GM19035 (cell line): Measurements from ENCODE around the gene MGAM2.

ENCODE experiments used
- ATAC-seq: cut with Tn5 transposase; IDR thresholded peaks from one replicate; pipeline ENCODE4 v1.9.1; 2021; ENCODE audit not compliant: unreplicated experiment

MGAM2 gene

GRCh38 chr7:142175594-142175993, 64.1 kb downstream of the MGAM2 start:
- ATAC-seq: no peak

- ATAC-seq: no peak
These were observed 65.4 kb downstream of the MGAM2 start for GRCh38 chr7:142176901-142177300.

GRCh38 chr7:142177869-142178268, 66.4 kb downstream of the MGAM2 start:
- no peak for ATAC-seq

GRCh38 chr7:142180426-142180825, 68.9 kb downstream of the MGAM2 start:
- no peak for ATAC-seq

- no peak for ATAC-seq
These were observed 69.7 kb downstream of the MGAM2 start for GRCh38 chr7:142181211-142181610.

- ATAC-seq: no peak
These were observed 70.4 kb downstream of the MGAM2 start for GRCh38 chr7:142181966-142182365.

GRCh38 chr7:142185069-142185468, 73.6 kb downstream of the MGAM2 start:
- ATAC-seq: no peak

- no peak for ATAC-seq
These were observed 74.3 kb downstream of the MGAM2 start for GRCh38 chr7:142185801-142186200.

GRCh38 chr7:142188154-142188553, 76.6 kb downstream of the MGAM2 start:
- no peak for ATAC-seq

GRCh38 chr7:142188846-142189245, 77.3 kb downstream of the MGAM2 start:
- ATAC-seq: no peak

- ATAC-seq: no peak
These were observed 82.7 kb downstream of the MGAM2 start for GRCh38 chr7:142194201-142194600.

GRCh38 chr7:142196066-142196840, 84.7 kb downstream of the MGAM2 start:
- ATAC-seq: no peak

- ATAC-seq: no peak
These were observed 88.7 kb downstream of the MGAM2 start for GRCh38 chr7:142200206-142200605.

GRCh38 chr7:142228537-142229104, 117.1 kb downstream of the MGAM2 start:
- ATAC-seq: no peak

GRCh38 chr7:142231716-142232115, 120.2 kb downstream of the MGAM2 start:
- ATAC-seq: no peak

GRCh38 chr7:142240546-142240945, 129.0 kb downstream of the MGAM2 start:
- ATAC-seq: no peak

GRCh38 chr7:142243823-142244222, 132.3 kb downstream of the MGAM2 start:
- ATAC-seq: no peak

GRCh38 chr7:142248166-142249160, 136.9 kb downstream of the MGAM2 start:
- no peak for ATAC-seq

- no peak for ATAC-seq
These were observed 138.4 kb downstream of the MGAM2 start for GRCh38 chr7:142249918-142250317.

- no peak for ATAC-seq
These were observed 139.2 kb downstream of the MGAM2 start for GRCh38 chr7:142250705-142251104.

GRCh38 chr7:142257958-142258357, 146.4 kb downstream of the MGAM2 start, which contains the start of gene PRSS58:
PRSS58 (minus strand) TSS chr7:142258058; CDS start chr7:142257707, 351 bp downstream.
- no peak for ATAC-seq
